Heart right ventricle (tissue), 16 donors: ENCODE measurements around the gene EGFL7. TPM values are rescaled to one million over a fixed set of nuclear protein-coding genes. Genes with fewer than 3 reads are reported as not detected.

Source experiments
- ATAC-seq, 8 donors: fragments of 200-7000 bp; cut with Tn5 transposase; one replicate each; pipeline ENCODE4 v1.9.1; 2020; ENCODE audit warnings: mild to moderate bottlenecking in 8 of 8, moderate library complexity in 8 of 8, moderate number of reproducible peaks in 1 of 8
- DNase-seq, 2 donors: peaks; one replicate each; pipeline ENCODE4 v3.0.0-alpha.2; 2020
- H3K27ac ChIP-seq, 10 donors: fragments of 200-600 bp; sonication (generic) in 2 of 10; one replicate each; pipeline versions ENCODE4 v1.5.0 to v1.8.0; 2020 to 2022; ENCODE audit warnings: mild to moderate bottlenecking in 3 of 10
- H3K27me3 ChIP-seq, 7 donors: fragments of 200-600 bp; one replicate each; pipeline ENCODE4 v1.8.0; 2021 to 2022; ENCODE audit warnings: mild to moderate bottlenecking in 2 of 7
- H3K36me3 ChIP-seq, 9 donors: fragments of 200-600 bp; sonication (generic) in 1 of 9; one replicate each; pipeline versions ENCODE4 v1.5.0 to v1.8.0; 2020 to 2022; ENCODE audit warnings: mild to moderate bottlenecking in 2 of 9
- H3K4me1 ChIP-seq, 9 donors: fragments of 200-600 bp; sonication (generic) in 1 of 9; one replicate each; pipeline versions ENCODE4 v1.5.0 to v1.8.0; 2020 to 2022; ENCODE audit warnings: mild to moderate bottlenecking in 4 of 9
- H3K4me3 ChIP-seq, 10 donors: fragments of 200-600 bp; sonication (generic) in 2 of 10; one replicate each; pipeline versions ENCODE4 v1.5.0 to v1.8.0; 2020 to 2022; ENCODE audit warnings: mild to moderate bottlenecking in 7 of 10, moderate library complexity in 2 of 10
- H3K9me3 ChIP-seq, 11 donors: fragments of 200-600 bp in 10 of 11; sonication (generic) in 2 of 11; one replicate each; pipeline versions ENCODE4 v1.5.0 to v1.8.0; 2013 to 2022; ENCODE audit warnings: mild to moderate bottlenecking in 2 of 11, control low read depth in 1 of 11, moderate library complexity in 1 of 11
- CTCF ChIP-seq, 9 donors: fragments of 200-600 bp; sonication (generic) in 2 of 9; IDR thresholded peaks; one replicate each; pipeline versions ENCODE4 v1.5.0 to v1.8.0; 2021 to 2022; ENCODE audit warnings: antibody characterized with exemption in 9 of 9, mild to moderate bottlenecking in 5 of 9, moderate library complexity in 1 of 9
- WGBS, 2 donors: extraction: QIAGEN DNeasy Blood & Tissue Kit; methylation state at CpG; one replicate each; pipeline ENCODE4 v1.1.7; 2013; ENCODE audit warnings: inconsistent platforms in 1 of 2; 5-methylcytosine and 5-hydroxymethylcytosine counted together
- intact Hi-C, 10 donors: fragments of 100-400 bp; cut with DNase I; formaldehyde crosslinking; loops; one replicate each; pipeline versions ENCODE4 v1.11.1 to v1.14.2; 2022
- polyA plus RNA-seq, 2 donors: library from polyadenylated mRNA; stranded (reverse); fragments of 200-250 nt; gene quantifications; one replicate each; pipeline ENCODE4 v1.2.3, GENCODE V29; 2013
- total RNA-seq, 10 donors: library from RNA; stranded (reverse); fragmentation: NEBNext Ultra II Directional in 3 of 10; extraction: Animal tissue kit (Norgen Biotek cat#: 25700) in 3 of 10; gene quantifications; one replicate each; pipeline versions ENCODE4 v1.2.1 to v1.2.4, GENCODE V29; 2021 to 2023
- donor health status: Arrhythmogenic right ventricular cardiomyopathy.
- donor health status: ischemic (EF 13 %, LVEDD 7.1; RV severe dilation, severe dysfunction).
- donor health status: healthy with polysubstance abuse.
- donor health status: DM: no; HTN: yes; CAD: no.
- donor health status: DM: no; HTN: no; CAD: no.
- donor health status: ischemic (EF 25% LVEDD 6.9; RV normal size, moderate dysfunction).
- donor health status: ischemic (EF 25% LVEDD 5.7; RV mildly dilated, moderate dysfunction).
- donor health status: healthy.
- donor health status: DM: yes; HTN: yes; CAD: no.
- donor health status: Ischemic cardiomyopathy.
- donor health status: ischemic (EF 35%, LVEDD 5.7; RV mildly dilated, moderate dysfunction).
- donor health status: nonischemic (EF 11% LVEDD 7.7; RV severe dilation, severe dysfunction).
- donor health status: DM: yes; HTN: yes; CAD: no.
- donor health status: PGD.
- donor health status: ischemic (EF 29% LVEDD 5.4; RV normal size, mild dysfunction).
- donor health status: nonischemic (EF 23%, LVEDD 6.1; RV moderate dilation, normal function).

EGFL7 gene
- total and polyA plus RNA-seq, 12 donors = 68.6 to 377 (median 101) TPM

- Histone ChIP-seq H3K27ac (peak overlapping the region in 9 of 10 donors; percentile 37 to 97 (median 90)), H3K9me3 (no peaks in the 10 kb centered on the region), H3K36me3 (no peaks in the 10 kb centered on the region), H3K4me3 (peak overlapping the region in 3 of 10 donors; percentile 14 to 30 (median 22)), H3K4me1 (peaks cover 10 to 59% (median 34%) of the 10 kb centered on the region in 9 donors), H3K27me3 (peaks cover 0 to 22% (median 0%) of the 10 kb centered on the region in 7 donors)
- peak in 1 of 2 donors; percentile 38 for DNase-seq
- intact Hi-C loops = loop anchor here in 3 of 10 donors (5.0 to 10.0 kb wide), 2 partner anchors 52 to 54 kb away; no protein-coding TSS in a partner anchor
- WGBS, 2 donors = 55 to 63% methylated on average over 32 of the region's 32 CpGs
- ATAC-seq = no peak
- no peak for TF ChIP-seq CTCF (IDR thresholded peaks at IDR 0.05)
Observed at GRCh38 chr9:136640171-136641111, 22.3 kb upstream of the EGFL7 start.

DNA sequence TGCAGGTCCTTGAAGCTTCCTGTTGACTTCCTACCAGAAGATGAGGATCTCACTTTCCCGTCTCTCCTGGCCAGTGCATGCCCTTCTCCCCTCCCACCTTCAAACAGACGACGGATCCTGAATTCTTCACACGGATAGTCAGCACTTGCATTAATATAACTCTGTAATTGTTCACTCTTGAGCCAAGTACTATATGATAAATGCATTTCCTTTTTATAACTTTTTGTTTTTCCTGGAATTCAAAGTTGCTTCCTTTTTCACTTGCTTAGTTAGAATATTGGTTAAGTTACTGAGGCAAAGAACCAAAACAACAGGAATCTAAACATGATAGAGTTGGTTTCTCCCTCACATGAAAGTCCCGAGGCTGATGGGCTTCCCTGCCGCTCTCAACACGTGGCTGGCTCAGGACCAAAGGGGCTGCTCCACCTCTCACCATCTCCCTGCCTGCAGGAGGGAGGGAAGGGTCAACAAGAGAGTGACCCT is 20.2 kb upstream of the EGFL7 start:
- Histone ChIP-seq H3K9me3 (no peaks in the 10 kb centered on the region), H3K4me3 (peak overlapping the region in 7 of 10 donors; percentile 36 to 66 (median 56)), H3K4me1 (peaks cover 16 to 80% (median 46%) of the 10 kb centered on the region in 9 donors), H3K36me3 (no peaks in the 10 kb centered on the region), H3K27ac (peak overlapping the region in 9 of 10 donors; percentile 39 to 97 (median 95)), H3K27me3 (peaks cover 0 to 40% (median 0%) of the 10 kb centered on the region in 7 donors)
- DNase-seq = no peak
- no peak for ATAC-seq
- 49 to 53% methylated on average over 7 of the region's 7 CpGs for WGBS, 2 donors
- no peak for TF ChIP-seq CTCF (IDR thresholded peaks at IDR 0.05)
- intact Hi-C loops = loop anchor here in 3 of 10 donors (5.0 to 10.0 kb wide), 2 partner anchors 50 to 52 kb away; no protein-coding TSS in a partner anchor

- Histone ChIP-seq H3K4me1 (peaks cover 16 to 92% (median 55%) of the 10 kb centered on the region in 9 donors), H3K9me3 (no peaks in the 10 kb centered on the region), H3K4me3 (peak overlapping the region; percentile 16 to 66 (median 54)), H3K36me3 (no peaks in the 10 kb centered on the region), H3K27me3 (peaks cover 0 to 43% (median 0%) of the 10 kb centered on the region in 7 donors), H3K27ac (peak overlapping the region; percentile 90 to 97 (median 95))
- peak in 1 of 2 donors; percentile 19 for DNase-seq
- WGBS, 2 donors = 53 to 57% methylated on average over 31 of the region's 31 CpGs
- intact Hi-C loops = loop anchor here in 6 of 10 donors (2.0 to 10.0 kb wide), 3 partner anchors 19 to 51 kb away; partner anchors contain the start of gene EGFL7 (in 4 of the 6)
- peak in 3 of 8 donors; percentile 0 for ATAC-seq
- no peak for TF ChIP-seq CTCF (IDR thresholded peaks at IDR 0.05)
Observed at GRCh38 chr9:136643596-136644342, 18.9 kb upstream of the EGFL7 start.

GRCh38 chr9:136644343-136644592 is 18.4 kb upstream of the EGFL7 start:
- no peaks in the 10 kb centered on the region for H3K36me3 ChIP-seq
- intact Hi-C loops = loop anchor here in 6 of 10 donors (2.0 to 10.0 kb wide), 3 partner anchors 19 to 51 kb away; partner anchors contain the start of gene EGFL7 (in 4 of the 6)
- TF ChIP-seq CTCF (IDR thresholded peaks at IDR 0.05) = no peak
- 10 to 11% methylated on average over 15 of the region's 15 CpGs for WGBS, 2 donors
- peaks cover 16 to 96% (median 60%) of the 10 kb centered on the region in 9 donors for H3K4me1 ChIP-seq
- ATAC-seq = peak in 5 of 8 donors; percentile 70 to 79 (median 72)
- peak overlapping the region; percentile 90 to 97 (median 95) for H3K27ac ChIP-seq
- H3K4me3 ChIP-seq = peak overlapping the region; percentile 16 to 66 (median 54)
- H3K27me3 ChIP-seq = peaks cover 0 to 43% (median 0%) of the 10 kb centered on the region in 7 donors
- H3K9me3 ChIP-seq = no peaks in the 10 kb centered on the region
- DNase-seq = peak in 1 of 2 donors; percentile 91
